GM12873 (cell line): ENCODE results near the gene PSMB7.

Source experiments
- TF ChIP-seq, protein P1 (sequence below): IDR thresholded peaks from 2 replicates; pipeline ENCODE4 v1.5.1; 2012; ENCODE audit warnings: low read depth, mild to moderate bottlenecking, moderate library complexity, low read length, control low read depth; ENCODE audit not compliant: insufficient read depth; ENCODE audit errors: missing control alignments

The PSMB7 gene

DNA sequence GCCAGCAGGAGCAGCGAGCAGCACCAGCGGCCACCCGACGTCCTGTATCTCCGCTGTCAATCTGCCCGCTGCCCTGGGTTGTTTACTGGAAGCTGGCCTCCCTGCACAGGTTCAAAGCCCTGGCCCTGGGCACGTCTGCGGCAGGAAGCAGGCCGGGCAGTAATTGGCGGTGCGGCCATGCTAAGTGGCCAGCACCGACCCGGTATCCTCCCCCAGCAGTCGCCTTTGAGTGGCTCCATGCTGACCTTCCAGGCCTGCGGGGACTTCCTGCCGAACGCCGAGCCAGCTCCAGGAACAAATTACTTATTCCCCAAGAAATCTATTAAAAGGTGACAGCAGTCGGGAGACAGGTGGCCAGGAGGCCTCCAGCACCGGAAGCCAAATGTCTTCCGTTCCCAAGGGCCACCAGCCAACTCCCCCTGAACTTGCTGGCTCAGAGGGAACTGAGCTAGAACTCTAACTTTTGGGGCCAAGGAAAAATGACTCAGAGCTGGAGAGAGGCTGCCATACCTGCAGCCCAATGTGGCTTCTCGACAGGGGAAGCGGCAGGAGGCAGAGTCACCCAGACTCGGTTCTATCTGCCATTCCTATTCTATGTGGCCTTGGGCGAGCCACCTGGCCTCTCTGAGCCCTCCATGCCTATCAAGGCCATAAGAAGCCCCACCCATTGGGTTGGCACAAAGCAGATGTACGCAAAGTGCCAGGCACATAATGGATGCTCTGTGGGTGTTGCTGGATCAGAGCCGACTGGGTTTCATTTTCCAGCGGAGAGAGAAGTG, 13.7 kb upstream of the PSMB7 start:
- TF ChIP-seq, protein P1, sequence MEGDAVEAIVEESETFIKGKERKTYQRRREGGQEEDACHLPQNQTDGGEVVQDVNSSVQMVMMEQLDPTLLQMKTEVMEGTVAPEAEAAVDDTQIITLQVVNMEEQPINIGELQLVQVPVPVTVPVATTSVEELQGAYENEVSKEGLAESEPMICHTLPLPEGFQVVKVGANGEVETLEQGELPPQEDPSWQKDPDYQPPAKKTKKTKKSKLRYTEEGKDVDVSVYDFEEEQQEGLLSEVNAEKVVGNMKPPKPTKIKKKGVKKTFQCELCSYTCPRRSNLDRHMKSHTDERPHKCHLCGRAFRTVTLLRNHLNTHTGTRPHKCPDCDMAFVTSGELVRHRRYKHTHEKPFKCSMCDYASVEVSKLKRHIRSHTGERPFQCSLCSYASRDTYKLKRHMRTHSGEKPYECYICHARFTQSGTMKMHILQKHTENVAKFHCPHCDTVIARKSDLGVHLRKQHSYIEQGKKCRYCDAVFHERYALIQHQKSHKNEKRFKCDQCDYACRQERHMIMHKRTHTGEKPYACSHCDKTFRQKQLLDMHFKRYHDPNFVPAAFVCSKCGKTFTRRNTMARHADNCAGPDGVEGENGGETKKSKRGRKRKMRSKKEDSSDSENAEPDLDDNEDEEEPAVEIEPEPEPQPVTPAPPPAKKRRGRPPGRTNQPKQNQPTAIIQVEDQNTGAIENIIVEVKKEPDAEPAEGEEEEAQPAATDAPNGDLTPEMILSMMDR: no peak

DNA sequence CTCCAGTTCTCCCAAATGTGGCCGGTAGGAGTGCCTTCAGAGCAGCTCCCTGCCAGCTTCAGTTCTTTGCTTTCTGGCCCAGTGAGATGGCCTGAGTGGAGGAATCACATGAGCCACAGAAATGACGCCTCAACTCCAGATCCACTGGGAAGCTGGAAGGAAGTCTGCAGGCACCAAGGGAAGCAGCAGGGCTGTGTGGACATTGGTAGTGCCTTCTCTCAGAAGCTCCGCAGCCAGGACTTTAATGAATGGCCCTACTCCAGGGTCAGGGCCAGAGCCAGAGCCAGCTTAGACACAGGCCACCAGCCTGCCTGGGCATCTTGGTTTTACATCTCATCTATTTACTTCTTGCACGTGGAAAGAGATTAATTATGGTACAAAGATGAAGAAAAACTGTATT, 12.0 kb upstream of the PSMB7 start:
- TF ChIP-seq, protein P1: no peak

DNA sequence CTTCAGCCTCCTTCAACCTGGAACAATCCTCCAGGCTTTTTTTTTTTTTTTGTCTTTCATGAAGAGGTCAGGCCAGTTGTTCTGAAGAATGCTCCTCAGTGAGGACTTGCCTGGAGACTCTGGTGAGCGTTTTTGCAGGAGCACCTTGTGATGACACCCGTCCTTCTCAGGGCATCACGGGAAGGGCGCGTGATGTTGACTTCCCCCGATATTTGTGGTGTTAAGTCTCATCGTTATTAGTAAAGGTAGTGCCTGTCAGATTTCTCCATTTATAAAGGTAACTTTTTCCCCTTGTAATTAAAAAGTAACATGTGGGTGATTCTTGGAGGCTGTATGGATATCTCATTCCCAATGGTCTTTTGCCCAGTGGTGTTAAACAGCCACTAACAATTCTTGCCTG, 11.1 kb upstream of the PSMB7 start:
- TF ChIP-seq, protein P1: no peak

DNA sequence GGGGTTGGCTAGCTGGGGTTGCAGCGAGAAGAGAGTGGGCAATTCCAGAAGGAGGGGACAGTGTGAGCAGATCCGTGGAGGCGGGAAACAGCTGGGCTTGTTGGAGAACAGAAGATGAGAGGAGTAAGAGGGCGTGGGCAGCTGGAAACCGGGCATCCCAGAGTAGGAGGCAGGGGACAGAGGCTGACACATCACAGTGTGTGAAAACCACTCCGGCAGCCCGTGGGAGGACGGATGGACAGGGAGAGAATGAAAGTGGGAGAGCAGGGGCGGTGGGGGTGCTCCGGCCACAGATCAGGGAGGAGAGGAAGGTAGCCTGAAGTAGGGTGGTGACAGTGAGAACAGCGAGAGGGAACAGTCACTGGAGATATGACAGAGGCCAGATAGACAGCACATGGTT, 8.3 kb upstream of the PSMB7 start:
- TF ChIP-seq, protein P1: no peak

DNA sequence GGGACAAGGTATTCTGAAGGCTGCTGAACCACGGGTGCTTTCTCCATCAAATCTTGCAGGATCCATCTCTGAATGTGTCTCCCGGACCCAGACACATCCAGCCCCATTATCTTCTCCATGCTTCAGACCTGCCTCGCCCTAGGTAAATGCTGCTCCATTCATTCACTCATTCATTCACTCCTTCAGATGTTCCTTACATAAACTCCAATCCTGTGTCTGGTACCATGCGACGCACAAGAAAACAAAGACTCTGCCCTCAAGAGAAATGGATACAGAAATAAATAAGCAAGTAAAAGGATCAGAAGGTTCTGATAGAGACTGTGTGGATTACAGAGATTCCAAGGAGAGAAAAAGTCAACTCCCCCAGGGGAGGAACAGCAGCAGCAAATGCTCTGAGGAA, 7.9 kb upstream of the PSMB7 start:
- TF ChIP-seq, protein P1: no peak

DNA sequence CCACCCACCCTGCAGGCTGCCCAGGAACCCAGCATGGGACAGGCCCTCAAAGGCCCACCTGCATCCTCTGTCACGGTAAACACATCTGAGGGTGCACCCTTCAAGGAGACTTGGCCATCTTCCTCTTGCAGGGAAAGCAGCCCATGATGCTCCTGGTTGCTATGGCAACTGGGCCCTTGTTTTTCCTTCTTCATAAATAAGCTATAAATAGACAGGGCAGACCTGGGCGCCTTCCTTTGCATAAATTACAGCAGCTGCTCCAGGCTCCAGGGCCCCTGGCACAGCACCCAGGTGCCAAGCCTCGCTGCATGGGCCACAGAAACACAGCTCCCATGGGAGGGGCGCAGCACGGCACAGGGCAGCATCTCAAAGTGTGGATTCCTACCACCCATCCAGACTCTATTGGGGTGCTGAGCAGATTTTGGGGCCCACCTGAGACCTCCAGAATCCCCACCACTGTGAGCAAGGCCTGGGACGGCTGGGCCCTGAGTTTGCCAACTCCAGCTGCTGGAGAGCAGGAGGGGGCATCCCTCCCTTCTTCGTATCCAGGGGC, 5.8 kb upstream of the PSMB7 start:
- TF ChIP-seq, protein P1: no peak

DNA sequence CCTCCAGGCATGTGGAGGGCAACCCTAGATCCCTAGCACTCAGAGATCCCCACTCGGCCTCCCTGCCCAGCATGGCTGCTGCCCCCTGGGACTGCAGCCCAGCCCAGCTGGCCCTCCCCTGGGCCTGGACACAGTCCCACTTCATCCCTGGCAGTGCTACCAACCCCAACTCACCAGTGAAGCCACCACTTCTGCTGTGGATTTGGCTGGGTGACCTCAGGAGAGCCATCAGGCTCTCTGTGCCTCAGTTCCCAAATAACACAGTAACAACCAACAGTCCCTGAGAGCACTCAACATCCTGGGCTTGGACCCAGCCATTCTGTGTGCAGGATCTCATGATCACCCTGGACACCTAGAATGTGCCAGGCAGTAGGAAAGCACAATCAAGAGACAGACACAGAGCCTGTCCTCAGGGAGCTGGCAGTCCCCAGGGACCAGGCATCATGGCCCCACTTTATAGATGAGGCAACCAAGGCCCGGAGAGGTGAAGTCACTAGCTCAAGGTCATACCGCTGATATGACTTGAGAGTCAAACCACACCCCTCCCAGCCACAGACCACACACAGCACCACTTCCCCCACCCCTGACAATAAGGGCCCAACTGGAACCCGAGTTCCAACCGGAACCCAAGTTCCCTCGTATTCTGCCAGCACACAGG, 4.7 kb upstream of the PSMB7 start:
- TF ChIP-seq, protein P1: no peak
